OCI-LY1 (cell line): ENCODE measurements around the gene OLIG1.

Source experiments
- H2AFZ ChIP-seq: fragments of 200-600 bp; sonication (generic), shearing (Covaris generic); 2 replicates; pipeline ENCODE4 v1.6.0; 2014; ENCODE audit warnings: antibody characterized with exemption, mild to moderate bottlenecking, low read length
- H3F3A ChIP-seq: fragments of 200-600 bp; sonication (generic), shearing (Covaris generic); 2 replicates; pipeline ENCODE4 v1.6.0; 2014; ENCODE audit warnings: mild to moderate bottlenecking, antibody characterized with exemption, low read length, moderate library complexity; ENCODE audit not compliant: insufficient read depth
- H3K27ac ChIP-seq: fragments of 200-600 bp; sonication (generic); 2 replicates; pipeline ENCODE4 v1.5.1; 2014; ENCODE audit warnings: low read length, mixed run types, mild to moderate bottlenecking, low read depth; ENCODE audit not compliant: poor library complexity, severe bottlenecking
- H3K27me3 ChIP-seq: fragments of 200-600 bp; sonication (generic); 2 replicates; pipeline ENCODE4 v1.6.0; 2014; ENCODE audit warnings: antibody characterized with exemption, mild to moderate bottlenecking, low read length, moderate library complexity; ENCODE audit not compliant: insufficient read depth
- H3K36me3 ChIP-seq: fragments of 200-600 bp; sonication (generic); 2 replicates; pipeline ENCODE4 v1.6.1; 2014; ENCODE audit warnings: mild to moderate bottlenecking, antibody characterized with exemption, low read length, moderate library complexity, mixed read lengths; ENCODE audit not compliant: insufficient read depth
- H3K4me1 ChIP-seq: fragments of 200-600 bp; sonication (generic); 2 replicates; pipeline ENCODE4 v1.5.1; 2014; ENCODE audit warnings: mild to moderate bottlenecking, low read length, moderate library complexity; ENCODE audit not compliant: insufficient read depth, severe bottlenecking
- H3K4me2 ChIP-seq: fragments of 200-600 bp; sonication (generic), shearing (Covaris generic); 2 replicates; pipeline ENCODE4 v1.6.1; 2014; ENCODE audit warnings: low read length
- H3K4me3 ChIP-seq: fragments of 200-600 bp; sonication (generic); 2 replicates; pipeline ENCODE4 v1.5.1; 2014; ENCODE audit warnings: low read length, low read depth, mild to moderate bottlenecking, mixed read lengths; ENCODE audit not compliant: poor library complexity, severe bottlenecking
- H3K79me2 ChIP-seq: fragments of 200-600 bp; shearing (Covaris generic); 2 replicates; pipeline ENCODE4 v1.6.1; 2016; ENCODE audit warnings: mixed run types, low read length, mixed read lengths; ENCODE audit not compliant: insufficient read depth
- H3K9ac ChIP-seq: fragments of 200-600 bp; sonication (generic), shearing (Covaris generic); 2 replicates; pipeline ENCODE4 v1.6.1; 2014; ENCODE audit warnings: mild to moderate bottlenecking, low read length, mixed read lengths
- H3K9me2 ChIP-seq: fragments of 200-600 bp; sonication (generic), shearing (Covaris generic); 2 replicates; pipeline ENCODE4 v1.6.1; 2014; ENCODE audit warnings: low read depth, mild to moderate bottlenecking, low read length, mixed read lengths
- H3K9me3 ChIP-seq: fragments of 200-600 bp; shearing (Covaris generic); 2 replicates; pipeline ENCODE4 v1.6.1; 2014; ENCODE audit warnings: low read length, mixed read lengths
- H4K20me1 ChIP-seq: fragments of 200-600 bp; sonication (generic), shearing (Covaris generic); 2 replicates; pipeline ENCODE4 v1.6.0; 2016; ENCODE audit warnings: mild to moderate bottlenecking, low read length; ENCODE audit not compliant: insufficient read depth
- EZH2 ChIP-seq: fragments of 200-600 bp; sonication (generic), shearing (Covaris generic); IDR thresholded peaks from 2 replicates; pipeline ENCODE4 v1.8.0; 2017; ENCODE audit warnings: borderline replicate concordance, mixed run types, mild to moderate bottlenecking, antibody characterized with exemption, low read length, moderate library complexity, mixed read lengths
- TF ChIP-seq, protein P1 (sequence below): fragments of 200-600 bp; sonication (generic), shearing (Covaris generic); IDR thresholded peaks from 2 replicates; pipeline ENCODE4 v1.5.1; 2017; ENCODE audit warnings: mild to moderate bottlenecking, antibody characterized with exemption, low read length, moderate library complexity, mixed read lengths

OLIG1 gene

DNA sequence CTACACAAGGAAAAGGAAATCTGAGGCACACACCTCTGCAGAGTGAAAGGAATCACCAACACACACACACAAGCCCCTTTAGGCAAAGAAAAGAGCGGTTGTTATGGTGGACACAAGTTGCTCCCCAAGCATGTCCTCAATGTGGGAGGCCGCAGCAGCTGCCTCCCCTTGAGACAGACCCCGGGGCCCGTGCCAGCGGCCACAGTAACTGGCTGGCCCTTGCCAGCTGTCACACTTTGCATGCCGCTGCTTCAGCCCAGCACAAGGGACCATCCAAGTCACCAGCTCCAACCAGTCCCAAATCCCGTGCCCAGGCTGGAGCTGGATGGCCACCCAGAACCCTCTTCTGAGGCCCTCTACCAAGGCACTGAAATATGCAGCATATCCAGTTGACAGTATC lies 2.9 kb upstream of the OLIG1 start:
- H3K36me3 ChIP-seq = no peaks in the 10 kb centered on the region
- no peaks in the 10 kb centered on the region for H3K79me2 ChIP-seq
- H3K4me3 ChIP-seq = no peak overlapping the region
- H3F3A ChIP-seq = no peaks in the 10 kb centered on the region
- H3K9me2 ChIP-seq = no peaks in the 10 kb centered on the region
- H3K9me3 ChIP-seq = peaks cover 6% of the 10 kb centered on the region; the same call in 1 of the 2 replicates
- H3K4me2 ChIP-seq = no peak overlapping the region
- no peaks in the 10 kb centered on the region for H4K20me1 ChIP-seq
- no peaks in the 10 kb centered on the region for H3K4me1 ChIP-seq
- H2AFZ ChIP-seq = no peak overlapping the region
- H3K27ac ChIP-seq = no peak overlapping the region
- H3K27me3 ChIP-seq = no peaks in the 10 kb centered on the region
- TF ChIP-seq EZH2 = no peak
- TF ChIP-seq, protein P1, sequence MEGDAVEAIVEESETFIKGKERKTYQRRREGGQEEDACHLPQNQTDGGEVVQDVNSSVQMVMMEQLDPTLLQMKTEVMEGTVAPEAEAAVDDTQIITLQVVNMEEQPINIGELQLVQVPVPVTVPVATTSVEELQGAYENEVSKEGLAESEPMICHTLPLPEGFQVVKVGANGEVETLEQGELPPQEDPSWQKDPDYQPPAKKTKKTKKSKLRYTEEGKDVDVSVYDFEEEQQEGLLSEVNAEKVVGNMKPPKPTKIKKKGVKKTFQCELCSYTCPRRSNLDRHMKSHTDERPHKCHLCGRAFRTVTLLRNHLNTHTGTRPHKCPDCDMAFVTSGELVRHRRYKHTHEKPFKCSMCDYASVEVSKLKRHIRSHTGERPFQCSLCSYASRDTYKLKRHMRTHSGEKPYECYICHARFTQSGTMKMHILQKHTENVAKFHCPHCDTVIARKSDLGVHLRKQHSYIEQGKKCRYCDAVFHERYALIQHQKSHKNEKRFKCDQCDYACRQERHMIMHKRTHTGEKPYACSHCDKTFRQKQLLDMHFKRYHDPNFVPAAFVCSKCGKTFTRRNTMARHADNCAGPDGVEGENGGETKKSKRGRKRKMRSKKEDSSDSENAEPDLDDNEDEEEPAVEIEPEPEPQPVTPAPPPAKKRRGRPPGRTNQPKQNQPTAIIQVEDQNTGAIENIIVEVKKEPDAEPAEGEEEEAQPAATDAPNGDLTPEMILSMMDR = no peak
- H3K9ac ChIP-seq = no peak overlapping the region

DNA sequence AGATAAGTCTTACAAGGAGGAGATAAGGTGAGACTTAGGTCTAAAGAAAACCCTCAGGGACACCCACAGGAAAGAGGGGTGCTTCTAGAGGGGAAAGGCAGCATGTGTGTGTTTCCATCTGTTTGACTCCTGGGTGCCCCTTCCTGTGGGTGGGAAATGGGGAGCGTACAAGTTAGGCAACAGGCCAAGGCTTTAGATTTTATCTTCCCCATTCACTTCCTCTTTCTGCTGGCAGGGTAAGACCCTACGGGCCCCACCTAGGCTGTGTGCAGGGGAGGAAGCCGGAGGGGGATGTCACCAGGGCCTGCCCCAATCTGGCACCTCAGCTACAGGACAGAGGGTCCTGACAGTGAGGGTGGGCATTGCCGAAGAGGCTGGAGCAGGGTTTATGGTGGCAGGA lies 2.5 kb upstream of the OLIG1 start:
- no peaks in the 10 kb centered on the region for H3K79me2 ChIP-seq
- no peak overlapping the region for H2AFZ ChIP-seq
- H3K27ac ChIP-seq = no peak overlapping the region
- no peak overlapping the region for H3K9ac ChIP-seq
- no peaks in the 10 kb centered on the region for H3F3A ChIP-seq
- H3K9me3 ChIP-seq = peaks cover 6% of the 10 kb centered on the region; the same call in 1 of the 2 replicates
- TF ChIP-seq, protein P1 = no peak
- TF ChIP-seq EZH2 = no peak
- H3K9me2 ChIP-seq = no peaks in the 10 kb centered on the region
- no peak overlapping the region for H3K4me2 ChIP-seq
- no peaks in the 10 kb centered on the region for H3K27me3 ChIP-seq
- no peaks in the 10 kb centered on the region for H3K4me1 ChIP-seq
- no peaks in the 10 kb centered on the region for H3K36me3 ChIP-seq
- H4K20me1 ChIP-seq = no peaks in the 10 kb centered on the region
- H3K4me3 ChIP-seq = no peak overlapping the region

DNA sequence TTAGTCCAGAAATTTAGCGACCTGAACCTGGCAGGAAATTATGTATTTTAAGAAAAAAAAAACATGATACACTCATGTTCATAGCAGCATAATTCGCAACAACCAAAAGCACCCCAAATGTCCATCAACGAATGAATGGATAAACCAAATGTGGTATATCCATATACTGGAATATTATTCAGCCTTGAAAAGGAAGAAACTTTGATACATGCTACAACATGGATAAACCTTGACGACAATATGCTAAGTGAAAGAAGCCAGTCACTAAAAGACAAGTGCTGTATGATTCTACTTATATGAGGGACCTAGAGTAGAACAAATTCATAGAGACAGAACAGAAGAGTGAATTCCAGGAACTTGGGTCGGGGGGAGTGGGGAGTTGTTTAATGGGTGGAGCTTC lies 698 bp upstream of the OLIG1 start:
- H3K27ac ChIP-seq = no peak overlapping the region
- no peaks in the 10 kb centered on the region for H3F3A ChIP-seq
- no peaks in the 10 kb centered on the region for H3K36me3 ChIP-seq
- H3K9me2 ChIP-seq = no peaks in the 10 kb centered on the region
- no peak overlapping the region for H3K4me2 ChIP-seq
- no peaks in the 10 kb centered on the region for H3K79me2 ChIP-seq
- H2AFZ ChIP-seq = no peak overlapping the region
- H3K27me3 ChIP-seq = no peaks in the 10 kb centered on the region
- no peaks in the 10 kb centered on the region for H3K4me1 ChIP-seq
- no peak overlapping the region for H3K4me3 ChIP-seq
- H3K9ac ChIP-seq = no peak overlapping the region
- no peaks in the 10 kb centered on the region for H4K20me1 ChIP-seq
- H3K9me3 ChIP-seq = peaks cover 6% of the 10 kb centered on the region; the same call in 1 of the 2 replicates
- no peak for TF ChIP-seq EZH2
- TF ChIP-seq, protein P1 = no peak
